Subcutaneous abdominal adipose tissue (tissue), 5 donors: ENCODE results near the gene VIT.

Experiments
- H3K27ac ChIP-seq: one replicate; pipeline ENCODE4 v1.7.0; 2013; ENCODE audit warnings: low read depth, mild to moderate bottlenecking, inconsistent platforms, low read length, moderate library complexity
- H3K27me3 ChIP-seq, 5 donors: one replicate each; pipeline ENCODE4 v1.7.0; 2013; ENCODE audit warnings: low read length in 5 of 5, inconsistent platforms in 1 of 5; ENCODE audit not compliant: control insufficient read depth in 5 of 5, insufficient read depth in 4 of 5
- H3K36me3 ChIP-seq, 5 donors: one replicate each; pipeline ENCODE4 v1.7.0; 2013; ENCODE audit warnings: low read length in 5 of 5; ENCODE audit not compliant: control insufficient read depth in 5 of 5, insufficient read depth in 5 of 5
- H3K4me1 ChIP-seq, 5 donors: one replicate each; pipeline ENCODE4 v1.7.0; 2013; ENCODE audit warnings: low read length in 5 of 5, mild to moderate bottlenecking in 3 of 5, moderate library complexity in 1 of 5; ENCODE audit not compliant: control insufficient read depth in 5 of 5, insufficient read depth in 5 of 5
- H3K4me3 ChIP-seq, 5 donors: one replicate each; pipeline ENCODE4 v1.7.0; 2013; ENCODE audit warnings: low read length in 5 of 5, low read depth in 1 of 5
- H3K9ac ChIP-seq, 5 donors: one replicate each; pipeline ENCODE4 v1.7.0; 2013; ENCODE audit warnings: low read length in 5 of 5, mild to moderate bottlenecking in 4 of 5, moderate library complexity in 3 of 5
- H3K9me3 ChIP-seq, 5 donors: one replicate each; pipeline ENCODE4 v1.7.0; 2013; ENCODE audit warnings: low read length in 5 of 5; ENCODE audit not compliant: control insufficient read depth in 5 of 5
- donor health status: healthy.
- donor health status: healthy.
- donor health status: healthy.
- donor health status: healthy.
- donor health status: healthy.

Gene VIT

DNA sequence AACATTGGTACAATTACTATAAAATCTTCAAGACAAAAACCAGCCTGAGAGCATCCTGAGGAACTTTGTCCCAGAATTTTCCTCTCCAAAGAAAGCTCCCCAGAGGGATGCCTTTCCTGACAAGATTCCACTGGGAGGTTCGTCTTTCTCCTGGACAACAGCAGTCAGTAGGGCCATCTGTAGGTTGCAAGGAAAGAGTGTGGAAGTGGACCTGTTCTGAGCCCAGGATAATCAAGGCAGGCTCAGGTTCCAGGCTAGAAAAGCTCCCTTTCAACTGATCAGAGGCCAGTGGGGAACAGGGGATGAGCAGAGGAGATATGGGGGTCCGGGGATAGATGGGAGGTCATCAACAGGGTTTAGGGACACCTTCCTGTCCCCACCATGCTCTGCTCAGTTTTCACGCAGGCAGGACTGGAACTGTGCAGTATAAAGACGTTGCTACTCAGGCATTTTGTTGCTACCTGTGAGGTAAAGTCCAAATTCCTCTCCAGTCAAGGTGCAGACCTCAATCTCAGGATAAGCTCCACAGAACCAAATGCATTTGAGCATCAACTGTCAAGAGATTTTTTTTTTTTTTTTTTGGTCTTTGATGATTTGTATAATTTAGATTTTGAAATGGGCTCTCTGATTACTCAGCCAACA, 143.6 kb downstream of the VIT start:
- Histone ChIP-seq H3K27me3 (no peaks in the 10 kb centered on the region), H3K4me1 (peaks cover 0 to 11% (median 6%) of the 10 kb centered on the region in 5 donors), H3K9ac (no peak overlapping the region), H3K36me3 (peaks cover 0 to 9% (median 4%) of the 10 kb centered on the region in 5 donors), H3K27ac (no peak overlapping the region), H3K4me3 (no peak overlapping the region), H3K9me3 (peaks cover 0 to 2% (median 0%) of the 10 kb centered on the region in 5 donors)

DNA sequence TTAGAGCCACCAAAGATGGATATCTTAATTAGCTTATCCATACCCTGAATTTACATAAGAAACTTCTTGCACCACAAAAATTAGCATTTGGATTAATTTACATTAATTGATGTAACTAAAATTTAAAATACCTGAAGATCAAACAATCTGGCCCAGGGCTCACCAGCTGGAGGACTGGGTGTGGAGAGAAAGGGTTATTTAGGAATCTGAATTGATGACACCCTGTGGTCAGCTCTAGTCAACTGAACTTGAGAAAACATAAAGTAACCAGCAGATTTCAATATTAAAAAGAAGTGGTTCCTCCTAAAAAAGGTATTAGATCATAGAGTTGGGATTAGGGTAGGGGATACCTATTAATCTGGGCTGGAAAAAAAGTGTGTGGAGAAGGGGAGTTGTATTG, 147.3 kb downstream of the VIT start:
- no peak overlapping the region for H3K9ac ChIP-seq
- no peak overlapping the region for H3K27ac ChIP-seq
- no peaks in the 10 kb centered on the region for H3K9me3 ChIP-seq
- peaks cover 0 to 25% (median 14%) of the 10 kb centered on the region in 5 donors for H3K36me3 ChIP-seq
- no peak overlapping the region for H3K4me3 ChIP-seq
- H3K27me3 ChIP-seq = no peaks in the 10 kb centered on the region
- peaks cover 0 to 11% (median 6%) of the 10 kb centered on the region in 5 donors for H3K4me1 ChIP-seq

DNA sequence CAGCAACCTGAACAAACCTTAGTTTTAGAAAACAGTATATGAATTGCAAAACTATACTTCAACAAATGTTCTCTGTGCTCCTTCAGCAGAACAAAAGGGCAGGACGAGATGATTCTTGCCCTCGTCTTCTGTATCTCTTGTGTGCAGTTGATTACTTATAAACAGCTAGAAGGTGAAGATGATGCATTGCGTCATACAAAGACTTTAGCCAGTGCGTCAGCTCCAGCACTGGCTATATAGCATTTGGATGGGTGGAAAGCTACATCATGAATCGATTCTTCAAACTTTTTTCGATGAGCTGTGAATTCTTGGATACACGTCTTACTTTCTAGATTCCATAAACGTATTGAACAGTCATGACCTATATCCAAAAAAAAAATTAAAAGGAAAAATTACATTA, 152.8 kb downstream of the VIT start:
- H3K36me3 ChIP-seq = peaks cover 17 to 53% (median 32%) of the 10 kb centered on the region in 5 donors
- no peaks in the 10 kb centered on the region for H3K27me3 ChIP-seq
- H3K4me1 ChIP-seq = no peaks in the 10 kb centered on the region
- H3K9me3 ChIP-seq = no peaks in the 10 kb centered on the region
- H3K9ac ChIP-seq = no peak overlapping the region
- H3K4me3 ChIP-seq = no peak overlapping the region
- no peak overlapping the region for H3K27ac ChIP-seq

DNA sequence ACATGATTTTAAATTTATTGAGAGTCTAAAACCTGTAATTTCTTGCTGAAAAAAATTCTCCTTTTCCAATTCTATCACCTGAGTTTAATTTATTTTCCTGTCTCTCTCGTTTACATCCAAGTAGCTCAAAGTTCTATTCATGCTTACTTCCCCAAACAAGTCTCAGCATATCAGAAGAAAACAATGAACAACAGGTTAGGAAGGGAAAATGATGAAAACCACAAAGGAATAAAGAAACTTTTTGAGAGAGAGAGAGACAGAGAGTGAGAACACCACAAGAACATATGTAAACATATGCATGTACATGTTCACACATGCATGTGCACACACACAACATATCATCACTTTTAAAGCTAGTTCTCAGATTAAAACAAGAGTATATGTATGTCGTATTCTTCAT, 157.7 kb downstream of the VIT start:
- Histone ChIP-seq H3K9ac (no peak overlapping the region), H3K36me3 (peaks cover 32 to 43% (median 38%) of the 10 kb centered on the region in 5 donors), H3K4me1 (no peaks in the 10 kb centered on the region), H3K9me3 (no peaks in the 10 kb centered on the region), H3K27ac (no peak overlapping the region), H3K27me3 (no peaks in the 10 kb centered on the region), H3K4me3 (no peak overlapping the region)

DNA sequence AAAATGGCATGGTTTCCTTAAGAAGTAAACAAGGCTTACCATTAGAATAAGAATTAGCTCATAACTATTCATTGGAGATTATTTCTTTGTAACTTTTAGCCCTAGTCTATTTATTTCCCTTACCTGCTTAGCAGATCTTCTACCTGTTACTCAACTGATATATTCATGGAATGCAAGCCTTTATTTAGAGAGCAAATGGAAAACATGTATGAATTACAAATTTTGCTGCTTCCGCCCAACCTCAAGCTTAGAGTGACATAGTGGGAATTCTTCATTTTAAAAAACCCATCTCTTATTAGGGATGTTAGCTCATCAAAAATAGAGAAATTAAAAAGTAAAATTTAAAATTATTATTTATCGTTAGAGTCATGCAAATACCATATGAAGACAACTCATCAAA, 158.9 kb downstream of the VIT start:
- H3K36me3 ChIP-seq = peaks cover 24 to 33% (median 29%) of the 10 kb centered on the region in 5 donors
- no peaks in the 10 kb centered on the region for H3K27me3 ChIP-seq
- no peak overlapping the region for H3K27ac ChIP-seq
- no peak overlapping the region for H3K4me3 ChIP-seq
- H3K9me3 ChIP-seq = no peaks in the 10 kb centered on the region
- H3K4me1 ChIP-seq = no peaks in the 10 kb centered on the region
- no peak overlapping the region for H3K9ac ChIP-seq

DNA sequence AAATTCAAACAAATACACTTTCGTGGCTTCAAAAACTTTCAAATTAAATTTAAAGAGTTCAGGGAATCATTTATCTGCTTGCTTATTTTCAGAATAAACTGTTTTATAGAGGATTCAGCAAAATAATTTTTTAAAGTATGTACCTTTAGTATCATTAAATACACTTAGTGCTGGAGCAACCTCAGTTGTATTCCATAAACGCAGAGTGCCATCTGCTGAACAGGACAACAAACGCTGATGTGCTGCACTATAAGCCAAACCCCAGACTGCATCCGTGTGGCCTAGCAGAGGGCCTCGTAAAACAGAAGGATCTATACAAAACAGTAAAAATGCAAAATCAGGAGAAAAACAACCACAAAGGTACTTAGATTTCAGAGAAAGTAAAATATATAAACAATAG, 161.2 kb downstream of the VIT start:
- Histone ChIP-seq H3K4me3 (no peak overlapping the region), H3K36me3 (peaks cover 20 to 30% (median 24%) of the 10 kb centered on the region in 5 donors), H3K9ac (no peak overlapping the region), H3K4me1 (no peaks in the 10 kb centered on the region), H3K27me3 (no peaks in the 10 kb centered on the region), H3K9me3 (no peaks in the 10 kb centered on the region), H3K27ac (no peak overlapping the region)

DNA sequence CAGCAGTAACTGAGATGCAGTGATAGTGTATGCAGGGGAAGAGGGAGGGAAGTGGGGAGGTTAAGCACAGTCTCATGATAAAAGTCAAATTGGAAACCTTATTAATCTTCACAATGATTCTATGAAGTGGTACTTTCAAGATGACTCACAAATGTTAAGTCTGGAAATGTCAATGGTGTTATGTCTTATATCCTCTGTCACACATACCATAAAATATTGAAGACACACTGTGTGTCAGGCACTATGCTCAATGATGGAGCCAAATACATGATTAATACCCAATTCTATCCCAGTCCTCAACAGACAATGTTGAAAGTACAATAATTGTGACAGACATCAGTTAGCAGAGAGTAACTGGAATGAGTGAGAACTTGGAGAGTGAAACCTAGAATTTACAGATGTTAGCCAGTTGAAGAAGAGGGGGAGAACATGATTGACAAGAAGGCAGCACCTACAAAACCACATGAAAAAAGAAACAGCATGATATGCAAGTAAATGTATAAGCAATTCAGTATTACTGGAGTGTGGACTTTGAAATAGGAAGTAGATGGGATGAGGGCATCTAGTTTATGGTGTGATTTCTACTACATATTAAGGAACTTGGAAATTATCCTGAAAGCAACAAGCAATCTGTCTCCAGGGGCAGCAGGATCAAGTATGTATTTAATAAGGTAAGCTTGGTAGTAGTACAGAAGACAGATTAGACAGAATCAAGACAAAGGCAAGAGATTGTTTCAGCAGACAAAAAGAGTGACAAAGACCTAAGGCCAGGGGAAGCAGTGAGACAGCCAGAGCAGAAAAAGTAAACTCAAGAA, 162.3 kb downstream of the VIT start:
- Histone ChIP-seq H3K27me3 (no peaks in the 10 kb centered on the region), H3K9ac (no peak overlapping the region)

DNA sequence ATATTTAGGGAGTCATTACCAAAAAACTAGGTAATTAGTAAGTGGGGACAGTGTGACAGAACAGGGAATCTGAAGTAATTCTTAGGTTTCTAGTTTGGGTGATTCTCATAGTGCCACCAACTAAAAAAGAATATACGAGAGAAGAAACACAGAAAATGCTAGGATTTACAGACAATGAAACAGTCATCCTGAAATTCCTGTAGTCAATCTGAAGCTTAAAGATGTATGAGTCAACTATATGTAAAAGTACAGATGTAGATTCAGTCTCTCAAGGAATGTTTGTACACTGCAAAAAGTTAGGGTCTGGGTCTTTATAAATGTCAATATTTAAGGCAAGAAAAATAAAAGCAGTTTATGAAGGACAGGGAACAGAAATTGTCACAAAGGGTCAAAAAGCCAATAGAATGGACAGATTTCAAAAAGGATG, 162.9 kb downstream of the VIT start:
- H3K4me3 ChIP-seq = no peak overlapping the region
- peaks cover 15 to 32% (median 24%) of the 10 kb centered on the region in 5 donors for H3K36me3 ChIP-seq
- no peaks in the 10 kb centered on the region for H3K9me3 ChIP-seq
- H3K4me1 ChIP-seq = no peaks in the 10 kb centered on the region
- H3K27ac ChIP-seq = no peak overlapping the region
- no peak overlapping the region for H3K9ac ChIP-seq
- no peaks in the 10 kb centered on the region for H3K27me3 ChIP-seq

More for the DNA sequence above, 162.3 kb downstream of the VIT start:
- Histone ChIP-seq H3K27ac (no peak overlapping the region), H3K4me1 (no peaks in the 10 kb centered on the region), H3K9me3 (no peaks in the 10 kb centered on the region), H3K36me3 (peaks cover 20 to 30% (median 21%) of the 10 kb centered on the region in 5 donors), H3K4me3 (no peak overlapping the region)

DNA sequence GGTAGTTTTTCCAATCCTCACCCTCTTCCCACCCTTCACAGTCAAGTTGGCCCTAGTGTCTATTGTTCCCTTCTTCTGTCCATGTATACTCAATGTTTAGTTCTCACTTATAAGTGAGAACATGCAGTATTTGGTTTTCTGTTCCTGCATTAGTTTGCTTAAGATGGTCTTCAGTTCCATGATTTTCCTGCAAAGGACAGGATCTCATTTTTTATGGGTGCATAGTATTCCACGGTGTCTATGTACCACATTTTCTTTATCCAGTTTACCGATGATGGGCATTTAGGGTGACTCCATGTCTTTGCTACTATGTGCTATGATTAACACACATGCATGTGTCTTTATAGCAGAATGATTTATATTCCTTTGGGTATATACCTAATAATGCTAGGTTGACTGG, 165.4 kb downstream of the VIT start:
- Histone ChIP-seq H3K27ac (no peak overlapping the region), H3K9me3 (no peaks in the 10 kb centered on the region), H3K4me1 (no peaks in the 10 kb centered on the region), H3K27me3 (no peaks in the 10 kb centered on the region), H3K36me3 (peaks cover 16 to 37% (median 26%) of the 10 kb centered on the region in 5 donors), H3K9ac (no peak overlapping the region), H3K4me3 (no peak overlapping the region)
